Osteoblast (primary cell): ENCODE measurements around the gene AGMO. TPM values are rescaled to one million over a fixed set of nuclear protein-coding genes. Genes with fewer than 3 reads are reported as not detected.
"Not testable (repeated sequence)": the region's sequence is repeated elsewhere in the genome, so short reads cannot be mapped to it uniquely, and the experiment has no call there.

Experiments used
- DNase-seq: peaks from one replicate; pipeline ENCODE4 v3.0.0; 2011; ENCODE audit warnings: low spot score, mixed read lengths; ENCODE audit not compliant: insufficient read length; ENCODE audit errors: missing footprints
- H2AFZ ChIP-seq: 2 replicates; pipeline ENCODE4 v1.6.0; 2011; ENCODE audit warnings: mild to moderate bottlenecking, low read length
- H3K27ac ChIP-seq: 2 replicates; pipeline ENCODE4 v1.5.1; 2011; ENCODE audit warnings: mild to moderate bottlenecking, low read depth, low read length, moderate library complexity
- H3K27me3 ChIP-seq: 2 replicates; pipeline ENCODE4 v1.6.0; 2012; ENCODE audit warnings: mild to moderate bottlenecking, control low read depth, inconsistent platforms, low read length, moderate library complexity; ENCODE audit not compliant: insufficient read depth
- H3K36me3 ChIP-seq: 2 replicates; pipeline ENCODE4 v1.5.1; 2011; ENCODE audit warnings: mild to moderate bottlenecking, low read length, control low read depth, moderate library complexity; ENCODE audit not compliant: insufficient read depth
- H3K4me1 ChIP-seq: 2 replicates; pipeline ENCODE4 v1.5.1; 2011; ENCODE audit warnings: mild to moderate bottlenecking, low read length, control low read depth, moderate library complexity; ENCODE audit not compliant: insufficient read depth
- H3K4me2 ChIP-seq: 2 replicates; pipeline ENCODE4 v1.6.0; 2011; ENCODE audit warnings: mild to moderate bottlenecking, low read length; ENCODE audit not compliant: insufficient read depth
- H3K4me3 ChIP-seq: fragments of 200-600 bp; sonication (generic); 3 replicates; pipeline ENCODE4 v1.5.1; 2012; ENCODE audit warnings: mild to moderate bottlenecking, low read length, inconsistent platforms; ENCODE audit not compliant: insufficient read depth
- H3K79me2 ChIP-seq: 2 replicates; pipeline ENCODE4 v1.6.0; 2012; ENCODE audit warnings: mild to moderate bottlenecking, low read length, control low read depth, inconsistent platforms; ENCODE audit not compliant: insufficient read depth
- H3K9me3 ChIP-seq: 2 replicates; pipeline ENCODE4 v1.5.1; 2011; ENCODE audit warnings: low read depth, low read length, control low read depth
- H4K20me1 ChIP-seq: 2 replicates; pipeline ENCODE4 v1.6.0; 2012; ENCODE audit warnings: mild to moderate bottlenecking, low read length, control low read depth; ENCODE audit not compliant: insufficient read depth
- CTCF ChIP-seq: IDR thresholded peaks from 2 replicates; pipeline ENCODE4 v1.5.1; 2011; ENCODE audit warnings: mild to moderate bottlenecking, low read depth, low read length, moderate library complexity; ENCODE audit errors: extremely low read depth
- total RNA-seq: library from RNA; depleted of rRNA; stranded (reverse); fragments of >200 nt; gene quantifications from 2 replicates; pipeline ENCODE4 v1.2.3, GENCODE V29; 2012

Gene AGMO
- total RNA-seq, 1 donor: under 0.01 TPM

GRCh38 chr7:15308821-15309220, 253.0 kb downstream of the AGMO start:
- Histone ChIP-seq H3K4me2 (no peak overlapping the region), H2AFZ (no peak overlapping the region), H3K27me3 (no peaks in the 10 kb centered on the region)

GRCh38 chr7:15306296-15306695, 255.5 kb downstream of the AGMO start:
- no peaks in the 10 kb centered on the region for H3K27me3 ChIP-seq
- H3K79me2 ChIP-seq: no peaks in the 10 kb centered on the region
- H4K20me1 ChIP-seq: no peaks in the 10 kb centered on the region
- no peak overlapping the region for H3K4me2 ChIP-seq
- no peaks in the 10 kb centered on the region for H3K4me1 ChIP-seq
- no peak for TF ChIP-seq CTCF
- no peak for DNase-seq
- H3K4me3 ChIP-seq: no peak overlapping the region
- H3K36me3 ChIP-seq: no peaks in the 10 kb centered on the region
- no peak overlapping the region for H2AFZ ChIP-seq
- no peak overlapping the region for H3K27ac ChIP-seq
- no peaks in the 10 kb centered on the region for H3K9me3 ChIP-seq

More at GRCh38 chr7:15308821-15309220, 253.0 kb downstream of the AGMO start:
- Histone ChIP-seq H3K79me2 (no peaks in the 10 kb centered on the region), H3K27ac (no peak overlapping the region), H3K4me1 (no peaks in the 10 kb centered on the region), H3K9me3 (no peaks in the 10 kb centered on the region), H3K4me3 (no peak overlapping the region), H4K20me1 (no peaks in the 10 kb centered on the region), H3K36me3 (no peaks in the 10 kb centered on the region)
- no peak for DNase-seq
- TF ChIP-seq CTCF: no peak

GRCh38 chr7:15305002-15305600, 256.7 kb downstream of the AGMO start:
- Histone ChIP-seq H4K20me1 (no peaks in the 10 kb centered on the region), H3K79me2 (no peaks in the 10 kb centered on the region), H3K9me3 (no peaks in the 10 kb centered on the region), H3K27me3 (no peaks in the 10 kb centered on the region), H3K27ac (no peak overlapping the region), H3K4me1 (no peaks in the 10 kb centered on the region), H2AFZ (no peak overlapping the region), H3K4me3 (no peak overlapping the region), H3K4me2 (no peak overlapping the region), H3K36me3 (no peaks in the 10 kb centered on the region)
- no peak for DNase-seq
- peak; percentile 89 for TF ChIP-seq CTCF

- Histone ChIP-seq H3K79me2 (no peaks in the 10 kb centered on the region), H3K4me3 (no peak overlapping the region), H4K20me1 (no peaks in the 10 kb centered on the region), H3K27me3 (no peaks in the 10 kb centered on the region), H3K36me3 (no peaks in the 10 kb centered on the region), H3K4me1 (no peaks in the 10 kb centered on the region), H3K27ac (no peak overlapping the region), H3K4me2 (no peak overlapping the region), H2AFZ (no peak overlapping the region), H3K9me3 (no peaks in the 10 kb centered on the region)
- no peak for TF ChIP-seq CTCF
- DNase-seq: no peak
These were observed 258.5 kb downstream of the AGMO start for GRCh38 chr7:15303357-15303756.

- H4K20me1 ChIP-seq, H3K4me3 ChIP-seq, H3K27ac ChIP-seq, H3K4me2 ChIP-seq, H3K79me2 ChIP-seq, H3K36me3 ChIP-seq, H3K27me3 ChIP-seq, H3K4me1 ChIP-seq, DNase-seq, H3K9me3 ChIP-seq, H2AFZ ChIP-seq: not testable (repeated sequence)
These were observed 260.8 kb downstream of the AGMO start for GRCh38 chr7:15300986-15301385.
